ENCODE measurements around the gene SPTLC2.

The SPTLC2 gene

DNA sequence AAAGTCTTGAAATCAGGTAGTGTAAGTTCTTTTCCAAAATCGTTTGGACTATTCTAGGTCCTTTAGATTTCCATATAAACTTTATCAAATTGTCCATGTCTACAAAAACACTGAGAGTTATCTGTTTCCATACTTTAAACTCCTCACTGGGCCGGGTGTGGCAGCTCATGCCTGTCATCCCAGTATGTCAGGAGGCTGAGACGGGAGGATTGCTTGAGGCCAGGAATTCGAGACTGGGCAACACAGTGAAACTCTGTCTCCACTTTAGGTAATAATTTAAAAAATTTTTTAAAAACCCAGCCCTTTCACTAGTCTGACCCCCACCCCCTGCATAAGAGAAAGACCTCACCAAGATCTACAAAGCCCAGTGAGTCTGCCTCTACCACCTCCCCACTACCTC lies 111.4 kb downstream of the SPTLC2 start:
- no peak for DNase-seq (ENCODE audit: low read depth in 2 of 2)

DNA sequence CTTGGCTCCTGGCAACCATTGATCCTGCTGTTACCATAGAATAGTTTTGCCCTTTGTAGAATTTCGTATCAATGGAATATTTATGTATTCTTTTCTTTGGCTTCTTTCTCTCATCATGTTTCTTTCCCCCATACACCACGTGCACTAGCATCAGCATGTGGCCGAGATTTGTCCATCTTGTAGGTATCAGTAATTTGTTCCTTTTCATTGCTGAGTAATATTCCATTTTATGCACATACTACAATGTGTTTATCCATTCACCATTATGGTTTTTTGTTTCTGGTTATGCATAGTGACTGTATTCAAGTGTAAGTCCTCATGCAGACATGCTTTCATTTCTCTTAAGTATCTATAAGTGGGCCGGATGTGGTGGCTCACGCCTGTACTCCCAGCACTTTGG lies 113.3 kb downstream of the SPTLC2 start:
- no peak for DNase-seq (ENCODE audit: low read depth in 2 of 2)

DNA sequence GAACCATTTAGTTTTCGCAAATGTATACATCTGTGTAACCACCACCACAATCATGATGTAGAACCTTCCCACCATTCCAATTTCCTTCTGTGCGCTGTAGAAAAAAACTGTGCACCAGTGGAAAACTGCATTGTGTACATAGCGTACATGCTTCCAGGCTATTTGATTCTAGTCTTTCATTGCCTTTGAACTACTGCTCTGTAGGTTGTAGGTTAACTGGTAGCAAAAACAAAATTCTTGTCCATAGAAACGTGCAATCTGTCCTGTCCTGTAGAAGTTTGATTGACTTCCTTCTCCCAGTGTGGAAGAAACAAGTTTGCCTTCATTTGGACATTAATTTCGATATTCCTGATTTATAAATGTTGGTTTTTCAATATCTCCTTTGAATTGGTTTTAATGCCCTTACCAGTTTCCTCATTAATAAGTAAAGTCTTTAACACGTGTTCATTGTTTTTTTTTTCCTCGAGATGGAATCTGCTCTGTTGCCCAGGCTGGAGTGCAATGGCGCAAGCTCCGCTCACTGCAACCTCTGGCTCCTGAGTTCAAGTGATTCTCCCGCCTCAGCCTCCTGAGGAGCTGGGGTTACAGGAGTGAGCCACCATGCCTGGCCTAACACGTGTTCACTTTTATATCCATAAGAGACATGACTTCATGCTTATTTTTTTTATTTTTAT lies 114.2 kb downstream of the SPTLC2 start:
- no peak for DNase-seq (ENCODE audit: low read depth in 2 of 2)

DNA sequence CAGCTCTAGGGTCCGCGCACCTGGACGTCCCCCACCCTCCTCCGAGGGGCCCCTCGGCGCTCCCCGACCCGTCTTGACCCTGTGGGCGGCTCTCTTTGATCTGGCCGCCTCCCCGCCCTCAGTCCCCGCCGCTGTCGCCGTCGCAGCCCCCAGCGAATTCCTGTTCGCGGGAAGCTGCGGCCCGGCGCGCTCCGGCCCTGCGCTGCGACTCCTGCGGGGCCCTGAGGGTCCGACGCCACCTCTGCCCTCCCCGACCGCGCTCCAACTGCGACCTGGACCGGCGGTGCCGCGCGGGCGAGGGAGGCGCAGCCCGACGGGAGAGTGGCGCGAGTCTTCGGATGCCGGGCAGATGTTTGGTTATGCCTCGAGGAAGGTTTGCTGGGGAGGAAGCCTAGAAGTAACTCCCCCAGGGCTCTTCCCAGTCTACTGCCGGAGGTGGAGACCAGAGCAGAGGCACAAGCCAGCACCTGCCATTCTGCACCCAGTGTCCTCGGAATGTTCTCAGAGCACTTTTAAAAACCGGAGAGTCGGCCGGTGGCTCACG lies 117.4 kb downstream of the SPTLC2 start:
- DNase-seq (ENCODE audit: low read depth in 2 of 2) = no peak

DNA sequence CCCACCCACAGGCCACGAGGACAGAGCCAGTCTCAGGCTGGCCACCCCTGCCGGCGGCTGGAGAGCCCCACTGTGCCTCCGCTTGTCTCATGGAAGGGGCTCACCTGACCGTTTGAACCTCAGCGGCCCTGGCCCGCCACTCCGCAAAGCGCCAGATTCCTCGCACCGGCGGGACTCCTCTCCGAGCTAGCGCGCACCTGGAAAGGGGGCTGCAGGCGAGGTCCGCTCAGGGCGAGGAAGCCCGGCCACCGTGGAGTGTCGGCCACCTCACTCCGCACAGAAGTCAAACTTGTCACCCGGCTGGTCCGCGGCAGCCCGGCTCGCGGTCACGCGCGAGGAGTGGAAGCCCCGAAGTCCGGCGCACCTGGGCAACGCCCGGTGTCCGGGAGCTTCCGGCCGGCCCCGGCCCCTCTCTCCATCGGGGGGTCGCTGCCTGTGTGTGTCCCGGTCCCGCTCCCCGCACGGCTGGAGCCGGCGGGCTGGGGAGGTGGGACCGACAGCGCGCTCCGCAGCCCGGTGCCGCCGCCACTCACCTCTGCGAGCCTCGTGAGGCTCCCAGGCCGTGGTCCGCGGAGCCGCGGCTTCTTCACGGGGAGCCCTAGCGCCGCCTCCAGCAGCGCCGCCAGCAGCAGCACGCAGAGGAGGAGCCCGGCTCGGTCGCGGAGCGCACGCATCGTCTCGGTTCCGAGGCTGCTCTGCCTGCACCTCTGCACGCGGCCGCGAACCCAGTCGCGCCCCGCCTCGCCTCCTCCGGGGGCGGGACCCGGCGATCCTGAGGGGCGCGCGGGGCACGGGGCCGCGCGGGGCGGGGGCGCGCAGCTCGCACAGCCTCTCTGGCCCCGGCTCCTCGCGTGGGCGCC lies 118.1 kb downstream of the SPTLC2 start, which contains the start of gene ISM2:
Gene ISM2, minus strand, starts transcription at position 697 of the 860 bp plus-strand sequence. Its CDS starts 23 bp downstream, at position 674.
- DNase-seq (ENCODE audit: low read depth in 2 of 2) = peak in 1 of 2 donors; percentile 8

DNA sequence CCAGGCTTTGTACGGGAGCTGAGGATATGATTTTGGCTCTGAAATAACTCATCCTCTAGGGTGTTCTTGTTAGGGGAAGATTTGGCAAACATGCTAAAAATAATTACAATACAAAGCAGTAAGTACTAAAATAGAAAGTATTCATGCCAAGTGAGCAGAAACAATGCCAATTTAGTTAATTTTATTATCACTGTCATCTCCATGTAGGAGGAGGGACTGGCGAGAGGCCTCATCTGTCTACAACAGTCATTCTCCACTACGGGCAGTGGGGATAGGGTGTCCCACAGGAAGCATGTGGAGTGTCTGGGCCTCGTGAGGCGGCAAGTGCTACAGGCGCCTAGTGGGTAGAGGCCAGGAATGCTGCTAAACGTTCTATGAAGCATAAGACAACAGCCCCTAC lies 121.1 kb downstream of the SPTLC2 start:
- DNase-seq (ENCODE audit: low read depth in 2 of 2) = no peak

DNA sequence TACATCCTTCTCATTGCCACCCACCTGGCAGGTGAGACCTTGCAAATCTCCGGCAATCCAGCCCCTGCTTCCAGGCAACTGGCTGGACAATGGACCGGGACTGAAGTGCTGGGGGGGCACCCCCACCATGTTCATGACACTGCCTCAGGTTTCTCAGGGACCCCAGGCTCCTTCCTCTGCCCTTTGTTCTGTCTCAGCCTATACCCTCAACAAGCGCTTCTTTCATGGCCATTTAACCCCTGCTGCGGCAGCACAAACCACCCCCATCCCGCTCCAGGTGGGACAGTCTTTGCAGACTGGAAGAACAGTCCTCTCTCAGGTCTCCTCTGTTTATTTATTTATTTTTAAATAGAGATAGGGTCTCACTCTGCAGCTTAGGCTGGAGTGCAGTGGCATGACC lies 125.4 kb downstream of the SPTLC2 start:
- no peak for DNase-seq (ENCODE audit: low read depth in 2 of 2)

DNA sequence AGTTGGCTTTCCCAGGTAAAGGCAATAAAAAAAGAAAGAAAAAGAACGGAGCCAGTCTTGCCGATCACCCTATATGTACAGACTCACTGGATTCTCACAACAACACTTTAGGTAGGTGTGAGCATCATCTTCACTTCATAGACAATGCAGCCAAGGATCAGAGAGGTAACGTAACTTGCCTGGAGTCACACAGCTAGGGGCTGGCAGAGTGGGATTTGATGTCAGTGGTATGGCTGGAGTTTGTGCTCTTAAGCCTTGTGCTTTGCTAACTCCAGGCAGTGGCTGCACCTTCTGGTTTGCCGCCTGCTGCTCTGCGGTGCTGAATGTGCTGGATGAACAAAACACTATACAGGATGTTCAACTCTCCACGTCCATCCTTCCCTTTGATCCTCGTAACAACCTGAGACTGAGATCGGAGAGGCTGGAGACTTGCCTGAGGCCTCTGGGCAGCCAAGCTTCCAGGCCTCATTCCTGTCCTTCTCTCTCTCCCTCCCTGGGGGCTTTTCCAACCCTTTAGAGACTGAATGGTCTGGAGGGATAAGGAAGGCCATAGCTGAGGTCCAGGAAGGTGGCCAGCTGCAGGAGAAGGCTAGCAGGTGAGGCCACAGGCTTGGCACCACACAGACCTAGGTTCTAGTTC lies 126.0 kb downstream of the SPTLC2 start:
- DNase-seq (ENCODE audit: low read depth in 2 of 2) = no peak

DNA sequence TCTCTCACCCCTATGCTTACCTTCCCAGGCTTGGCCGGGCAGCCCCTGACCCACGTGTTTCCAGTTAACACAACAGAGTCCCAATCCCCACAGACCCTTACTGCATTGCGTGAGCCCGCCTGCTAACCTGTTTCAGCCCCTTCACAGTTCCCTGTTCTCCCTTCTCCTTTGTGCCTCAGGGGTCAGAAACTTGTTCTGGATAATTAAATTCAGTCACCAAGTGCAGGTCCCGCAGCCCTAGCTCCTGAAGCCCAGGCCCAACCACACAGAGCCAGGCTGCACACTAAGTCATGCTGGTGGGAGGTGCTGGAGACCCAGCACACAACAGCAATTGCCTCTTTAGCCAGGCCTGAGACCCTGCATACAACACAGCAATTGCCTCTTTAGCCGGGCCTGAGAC lies 127.4 kb downstream of the SPTLC2 start:
- DNase-seq (ENCODE audit: low read depth in 2 of 2) = no peak

DNA sequence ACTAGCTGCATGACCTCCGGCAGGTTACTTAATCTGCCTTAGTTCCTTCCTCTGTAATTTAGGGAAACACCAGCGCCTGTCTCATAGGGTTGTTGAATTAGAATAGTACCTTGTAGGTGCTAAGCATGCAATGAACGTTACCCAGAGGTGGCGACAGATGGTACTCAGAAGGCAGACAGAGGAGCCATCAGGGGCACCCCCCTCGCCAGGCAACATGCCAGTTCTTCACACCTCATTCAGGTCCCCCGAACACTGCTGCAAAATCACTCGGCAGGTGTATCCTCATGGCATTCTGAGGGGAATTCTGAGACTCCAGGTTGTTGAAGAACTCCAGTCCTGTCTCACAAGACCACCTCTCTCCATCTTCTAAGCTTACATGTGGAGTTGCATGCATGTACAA lies 127.9 kb downstream of the SPTLC2 start:
- no peak for DNase-seq (ENCODE audit: low read depth in 2 of 2)

DNA sequence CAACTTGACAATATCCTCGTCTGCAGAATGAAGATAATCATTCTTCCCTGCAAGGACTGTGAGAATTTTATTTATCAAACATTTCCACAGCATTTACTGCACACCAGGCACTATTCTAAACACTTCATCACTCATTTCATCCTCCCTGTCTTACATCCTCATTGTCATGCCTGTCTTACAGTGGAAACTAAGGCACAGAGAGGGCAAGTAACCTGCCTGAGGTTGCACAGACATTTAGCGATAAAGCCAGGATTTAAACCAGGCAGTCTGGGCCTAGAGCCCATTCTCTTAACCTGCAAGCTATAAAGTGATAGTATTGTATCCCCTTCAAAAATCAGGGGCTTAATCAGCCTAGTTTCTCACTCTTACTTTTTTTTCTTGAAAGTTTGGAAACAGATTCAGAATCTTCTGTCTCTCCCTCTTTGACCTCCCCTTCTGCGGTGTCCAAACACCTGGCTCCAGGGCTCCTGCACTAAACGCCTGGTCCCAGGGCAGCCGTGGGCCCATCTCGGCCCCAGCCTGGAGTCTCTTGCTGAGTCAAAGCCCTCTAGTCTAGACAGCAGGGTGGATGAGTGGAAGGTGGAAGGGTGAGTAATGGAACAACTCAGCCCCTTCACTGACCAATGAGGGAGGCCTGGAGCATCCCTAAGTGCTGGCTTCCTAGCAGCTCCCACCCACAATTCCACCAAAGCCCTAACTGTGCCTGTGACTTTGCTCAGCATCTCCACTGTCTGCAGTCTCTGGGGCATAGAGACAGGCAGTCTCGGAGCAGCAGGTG lies 130.3 kb downstream of the SPTLC2 start:
- no peak for DNase-seq (ENCODE audit: low read depth in 2 of 2)

DNA sequence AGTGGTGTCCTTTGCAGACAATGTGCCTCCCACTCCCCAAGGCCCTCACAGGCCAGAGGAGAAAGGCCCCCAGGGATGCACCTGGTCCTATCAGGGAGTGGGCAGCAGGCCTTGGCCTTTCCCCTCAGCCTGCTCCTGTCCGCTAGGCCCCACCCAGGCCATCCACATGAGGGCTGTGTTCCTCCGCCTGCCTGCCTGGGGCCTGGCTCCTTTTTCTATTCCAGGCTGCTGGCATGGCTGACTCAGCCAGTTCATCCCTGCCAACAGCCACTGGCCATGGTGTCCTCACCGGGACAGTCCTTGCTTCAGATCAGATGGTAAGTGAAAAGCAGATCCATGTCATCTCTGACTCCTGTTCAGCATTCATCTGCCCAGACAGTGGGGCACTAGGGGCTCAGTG lies 131.2 kb downstream of the SPTLC2 start:
- DNase-seq (ENCODE audit: low read depth in 2 of 2) = no peak

DNA sequence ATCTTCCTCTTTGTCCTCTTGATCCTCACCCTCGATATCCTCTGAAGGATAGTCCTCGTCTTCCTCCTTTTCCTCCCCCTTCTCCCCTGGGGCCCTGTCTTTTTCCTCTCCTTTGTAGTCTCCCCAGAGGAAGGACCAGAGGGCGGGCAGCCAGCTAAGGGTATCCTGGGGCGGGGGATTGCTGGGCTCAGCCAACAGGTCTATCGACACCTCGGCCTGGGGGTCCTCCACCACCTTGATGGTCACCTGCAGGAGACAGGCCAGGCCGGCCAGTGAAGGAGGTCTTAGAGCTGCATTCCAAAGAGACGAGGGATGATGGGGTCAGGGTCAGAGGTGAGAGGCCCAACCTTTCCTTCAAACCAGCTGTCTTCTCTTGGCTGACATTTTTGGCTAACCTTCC lies 134.0 kb downstream of the SPTLC2 start:
- no peak for DNase-seq (ENCODE audit: low read depth in 2 of 2)

DNA sequence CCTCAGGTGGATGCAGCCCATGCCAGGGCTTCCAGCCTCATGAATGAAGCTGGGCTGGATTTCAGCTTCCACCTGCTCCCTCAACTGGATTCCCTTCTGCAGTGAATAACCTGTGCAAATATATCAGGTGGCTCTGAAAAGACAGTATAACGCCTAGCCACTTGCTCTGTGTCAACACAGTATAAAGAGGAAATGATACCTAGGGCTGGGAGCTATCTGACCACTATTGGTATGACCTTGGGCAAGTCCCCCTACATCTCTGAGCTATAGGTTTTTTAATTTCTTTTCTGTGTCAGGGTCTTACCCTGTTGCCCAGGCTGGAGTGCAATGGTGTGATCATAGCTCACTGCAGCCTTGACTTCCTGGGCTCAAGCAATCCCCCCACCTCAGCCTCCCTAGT lies 137.6 kb downstream of the SPTLC2 start:
- DNase-seq (ENCODE audit: low read depth in 2 of 2) = no peak

DNA sequence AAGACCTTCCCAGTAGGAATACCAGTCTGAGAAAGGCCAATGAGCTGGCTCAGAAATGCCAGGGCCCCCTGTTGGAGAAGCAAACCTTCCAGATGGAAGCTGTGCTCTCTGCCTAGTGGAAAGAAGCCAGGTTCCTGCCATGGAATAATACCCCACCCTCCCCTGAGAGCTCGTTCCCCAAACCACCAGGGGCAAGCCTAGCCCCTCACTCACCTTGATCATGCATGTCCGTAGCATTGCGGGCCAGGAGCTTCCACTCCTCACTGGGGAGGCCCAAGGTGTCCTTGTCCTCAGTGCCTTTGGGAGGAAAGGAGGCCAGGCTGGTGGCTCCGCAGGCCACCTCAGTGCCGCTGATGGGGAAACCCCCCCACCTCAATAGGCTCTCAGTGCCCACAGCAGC lies 138.4 kb downstream of the SPTLC2 start:
- no peak for DNase-seq (ENCODE audit: low read depth in 2 of 2)

DNA sequence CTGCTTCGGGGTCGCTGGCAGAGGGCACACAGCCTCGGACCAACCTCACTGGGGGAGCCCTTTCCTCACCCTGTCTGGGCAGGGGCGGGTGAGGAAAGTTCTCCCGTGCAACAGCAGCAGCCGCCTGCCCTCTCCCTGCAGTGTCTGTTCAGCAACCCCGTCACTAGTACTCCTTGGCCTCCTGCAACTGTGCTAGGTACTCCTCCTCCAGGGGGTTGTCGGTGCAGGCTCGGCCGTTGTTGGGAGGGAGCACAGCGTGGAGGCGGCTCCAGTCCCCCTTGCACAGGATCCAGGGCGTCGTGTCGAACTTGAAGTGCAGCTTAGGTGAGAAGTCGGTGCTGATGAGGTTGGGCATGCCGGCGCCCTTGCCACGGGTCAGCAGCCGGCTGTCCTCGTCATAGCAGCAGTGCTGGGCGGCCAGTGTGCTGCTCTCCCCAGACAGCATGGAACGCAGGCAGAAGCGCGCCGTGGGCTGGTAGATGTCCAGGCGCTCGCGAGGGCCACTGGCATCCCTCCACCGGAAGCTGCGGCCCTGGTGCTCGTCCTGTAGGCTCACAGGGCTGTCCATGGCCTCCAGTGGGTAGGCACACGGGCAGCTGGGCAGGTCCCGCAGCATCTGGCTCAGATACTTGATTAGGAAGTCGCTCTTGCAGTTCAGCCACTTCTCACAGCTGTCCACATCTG lies 140.9 kb downstream of the SPTLC2 start:
- no peak for DNase-seq (ENCODE audit: low read depth in 2 of 2)

DNA sequence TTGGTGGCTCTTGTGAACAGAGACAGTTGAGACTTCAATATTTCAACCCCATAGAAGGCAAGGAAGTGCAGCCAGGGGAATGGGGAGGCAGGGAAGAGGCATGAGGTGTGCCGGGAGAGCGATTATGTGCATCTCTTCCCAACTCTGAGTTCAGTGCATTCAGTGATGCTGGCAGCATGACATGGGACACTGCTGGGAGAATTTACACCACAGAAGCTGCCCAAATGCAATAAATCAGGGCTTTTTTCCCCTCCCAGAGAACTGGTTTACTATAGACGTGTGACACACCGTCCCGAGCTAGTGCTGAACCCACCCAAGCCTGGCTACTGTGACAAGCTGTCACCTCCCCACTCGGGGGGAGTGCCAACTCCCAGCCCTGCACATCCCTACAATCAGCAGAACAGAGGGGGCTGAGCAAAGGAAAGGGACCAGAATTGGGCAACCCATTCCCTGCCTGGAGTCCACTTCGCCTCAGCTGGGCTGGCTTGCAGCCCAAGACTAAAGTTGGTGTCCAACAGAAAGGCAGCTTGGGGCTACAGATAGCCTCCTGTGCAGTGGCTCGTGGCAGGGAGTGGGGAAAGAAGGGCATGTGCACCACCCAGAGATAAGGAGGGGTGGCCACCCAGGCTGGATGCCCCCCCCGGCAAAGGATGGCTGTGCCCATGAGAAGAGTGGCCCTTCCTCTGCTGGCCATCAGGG lies 141.8 kb downstream of the SPTLC2 start:
- no peak for DNase-seq (ENCODE audit: low read depth in 2 of 2)

DNA sequence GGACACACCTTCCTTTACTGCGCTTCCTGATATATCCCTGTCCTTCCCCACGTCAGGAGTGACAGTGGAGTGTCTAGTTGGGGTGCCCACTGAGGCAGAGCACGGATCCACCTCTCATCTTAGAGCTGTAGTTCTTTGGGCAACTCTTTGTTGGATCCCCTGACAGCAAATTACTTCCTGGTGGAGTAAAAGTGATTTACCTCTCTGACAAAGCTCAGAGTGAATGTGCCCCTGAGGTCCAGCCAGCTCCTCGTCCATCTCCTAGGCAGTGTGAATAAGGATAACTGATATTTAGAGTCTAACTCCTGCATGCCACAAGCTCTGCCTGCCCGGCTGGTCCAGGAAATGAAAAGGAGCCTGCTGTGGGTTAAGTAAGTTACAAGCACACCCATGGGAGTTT lies 142.5 kb downstream of the SPTLC2 start:
- DNase-seq (ENCODE audit: low read depth in 2 of 2) = no peak

DNA sequence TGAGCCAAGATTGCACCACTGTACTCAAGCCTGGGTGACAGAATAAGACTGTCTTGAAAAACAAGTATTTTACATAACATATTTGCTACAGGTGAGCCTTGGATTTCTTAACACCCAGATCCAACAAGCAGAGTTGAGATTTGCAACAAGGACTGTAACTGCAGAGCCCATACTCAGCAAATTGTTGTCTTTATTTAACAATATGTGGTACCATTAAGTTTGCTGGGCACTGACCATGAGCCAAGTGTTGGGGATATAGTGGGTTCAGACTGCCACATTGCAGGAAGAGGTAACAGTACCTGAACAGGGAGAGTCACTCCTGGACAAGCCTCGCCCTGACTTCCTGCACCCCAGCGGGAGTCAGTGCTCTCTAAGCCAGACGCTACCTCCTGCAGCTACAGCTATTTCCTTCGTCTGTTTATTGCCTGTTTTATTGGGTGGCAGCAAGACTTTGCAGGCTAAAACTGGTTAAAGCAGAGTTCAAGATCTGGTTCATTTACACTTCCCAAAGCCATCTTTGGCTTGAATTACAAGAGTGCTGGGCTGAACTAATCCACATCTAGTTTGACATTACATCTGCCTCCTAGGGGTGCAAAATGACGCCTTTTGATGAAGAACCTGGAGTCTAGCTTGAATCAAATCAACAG lies 146.1 kb downstream of the SPTLC2 start:
- no peak for DNase-seq (ENCODE audit: low read depth in 2 of 2)

DNA sequence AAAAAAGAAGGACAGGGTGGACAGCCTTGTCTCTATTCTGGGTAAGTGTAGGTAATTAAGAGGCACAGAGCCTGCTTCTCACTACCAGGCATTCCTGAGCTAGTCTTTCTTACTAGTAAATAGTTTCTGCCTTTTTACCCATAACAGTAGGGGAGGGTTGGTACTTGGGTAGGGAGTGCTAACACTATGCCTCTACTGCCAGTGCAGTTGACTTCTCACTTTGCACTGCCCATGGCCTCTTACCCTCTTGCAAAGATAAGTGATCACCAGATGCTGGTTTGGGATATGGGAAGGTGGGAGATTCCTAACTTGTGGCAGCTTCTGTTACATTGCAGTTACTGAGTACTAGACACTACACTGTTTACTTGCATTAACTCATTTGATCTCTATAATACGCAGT lies 146.9 kb downstream of the SPTLC2 start:
- DNase-seq (ENCODE audit: low read depth in 2 of 2) = no peak

All from activated CD8-positive, alpha-beta memory T cell treated with anti-CD3 and anti-CD28 coated beads for 4 hours (primary cell).